ENCODE data around the gene CDRT15.

Gene CDRT15

DNA sequence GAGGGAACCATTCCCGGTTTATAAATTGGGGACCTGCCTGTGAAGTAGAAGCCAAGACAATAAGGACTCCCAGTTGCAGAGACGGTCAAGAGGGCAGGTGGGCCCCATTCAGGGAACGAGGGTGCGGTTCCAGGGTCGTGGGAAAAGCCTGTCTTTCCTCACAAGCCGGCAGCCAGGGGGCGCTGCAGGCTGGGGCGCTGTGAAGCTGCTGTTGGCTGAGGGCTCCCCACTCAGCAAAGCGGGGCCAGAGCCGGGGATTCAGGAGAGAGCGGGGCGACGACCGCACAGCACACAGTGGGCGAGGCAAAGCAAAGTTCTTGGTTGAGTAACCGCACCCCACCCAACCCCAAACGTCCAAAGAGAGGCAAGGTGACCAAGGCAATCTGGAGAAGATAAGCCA lies 24.9 kb downstream of the CDRT15 start:
- no peak for DNase-seq
- in situ Hi-C loops (cut with HindIII; ENCODE audit: low pct_ligation_motif_present, low pct_unique_long_range_greater_than_20kb, low sequenced_read_pairs), result no loop called here

DNA sequence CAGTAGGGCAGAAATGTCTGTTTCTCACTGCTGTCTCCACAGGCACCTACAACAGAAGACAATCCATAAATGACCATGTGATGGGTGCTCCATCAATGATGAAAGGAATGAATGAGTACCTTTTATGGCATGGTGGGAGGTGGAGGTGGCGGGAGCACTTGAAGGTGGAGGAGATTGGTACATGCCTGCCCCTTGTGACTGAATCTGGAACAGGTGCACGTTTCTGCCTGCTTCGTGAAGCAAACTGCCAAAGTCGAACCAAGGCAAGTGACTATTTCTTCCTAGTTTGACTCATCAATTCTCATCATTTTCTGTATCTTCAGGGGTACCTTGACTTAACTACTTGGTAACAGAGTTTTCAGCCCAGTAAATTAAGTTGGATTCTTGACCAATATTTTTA lies 25.4 kb downstream of the CDRT15 start:
- in situ Hi-C loops (cut with HindIII; ENCODE audit: low pct_ligation_motif_present, low pct_unique_long_range_greater_than_20kb, low sequenced_read_pairs), result no loop called here

DNA sequence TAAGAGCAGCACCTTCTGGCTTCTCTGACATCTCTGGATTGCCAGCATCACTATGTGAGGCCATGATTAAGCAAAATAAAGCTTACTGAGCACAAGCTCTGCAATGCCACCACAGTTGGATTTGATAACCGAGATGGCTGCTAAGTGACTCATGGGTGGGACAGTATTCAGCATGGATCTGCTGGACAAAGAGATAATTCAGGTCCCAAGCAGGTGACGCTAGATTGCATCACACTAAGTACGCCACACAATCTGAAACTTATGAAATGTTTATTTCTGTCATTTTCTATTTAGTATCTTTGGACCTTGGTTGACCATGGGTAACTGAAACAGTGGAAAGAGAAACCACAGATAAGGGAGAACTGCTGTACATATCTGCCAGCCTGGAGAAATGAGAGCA lies 27.4 kb downstream of the CDRT15 start:
- in situ Hi-C loops (cut with HindIII; ENCODE audit: low pct_ligation_motif_present, low pct_unique_long_range_greater_than_20kb, low sequenced_read_pairs), result no loop called here
- DNase-seq, result no peak

More for the DNA sequence above, 25.4 kb downstream of the CDRT15 start:
- no peak for DNase-seq

DNA sequence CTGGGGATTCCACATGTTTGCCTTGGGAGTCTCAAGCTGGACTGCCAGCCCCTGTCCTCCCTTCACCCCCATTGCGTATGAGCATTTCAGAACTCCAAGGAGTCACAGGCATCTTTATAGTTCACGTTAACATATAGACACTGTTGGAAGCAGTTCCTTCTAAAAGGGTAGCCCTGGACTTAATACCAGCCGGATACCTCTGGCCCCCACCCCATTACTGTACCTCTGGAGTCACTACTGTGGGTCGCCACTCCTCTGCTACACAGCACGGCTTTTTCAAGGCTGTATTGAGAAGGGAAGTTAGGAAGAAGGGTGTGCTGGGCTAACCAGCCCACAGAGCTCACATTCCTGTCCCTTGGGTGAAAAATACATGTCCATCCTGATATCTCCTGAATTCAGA lies 28.9 kb downstream of the CDRT15 start:
- in situ Hi-C loops (cut with HindIII; ENCODE audit: low pct_ligation_motif_present, low pct_unique_long_range_greater_than_20kb, low sequenced_read_pairs), result no loop called here
- no peak for DNase-seq

DNA sequence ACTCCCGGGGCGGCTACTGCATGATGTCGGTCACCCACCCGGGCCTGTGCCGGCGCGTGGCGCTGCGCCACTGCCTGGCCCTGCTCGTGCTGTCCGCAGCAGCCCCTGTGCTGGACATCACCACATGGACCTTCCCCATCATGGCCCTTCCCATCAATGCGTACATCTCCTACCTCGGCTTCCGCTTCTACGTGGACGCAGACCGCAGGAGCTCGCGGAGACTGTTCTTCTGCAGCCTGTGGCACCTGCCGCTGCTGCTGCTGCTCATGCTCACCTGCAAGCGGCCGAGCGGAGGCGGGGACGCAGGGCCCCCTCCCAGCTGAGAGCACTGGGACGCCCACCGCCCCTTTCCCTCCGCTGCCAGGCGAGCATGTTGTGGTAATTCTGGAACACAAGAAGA lies 29.8 kb downstream of the CDRT15 start:
- in situ Hi-C loops (cut with HindIII; ENCODE audit: low pct_ligation_motif_present, low pct_unique_long_range_greater_than_20kb, low sequenced_read_pairs), result no loop called here

DNA sequence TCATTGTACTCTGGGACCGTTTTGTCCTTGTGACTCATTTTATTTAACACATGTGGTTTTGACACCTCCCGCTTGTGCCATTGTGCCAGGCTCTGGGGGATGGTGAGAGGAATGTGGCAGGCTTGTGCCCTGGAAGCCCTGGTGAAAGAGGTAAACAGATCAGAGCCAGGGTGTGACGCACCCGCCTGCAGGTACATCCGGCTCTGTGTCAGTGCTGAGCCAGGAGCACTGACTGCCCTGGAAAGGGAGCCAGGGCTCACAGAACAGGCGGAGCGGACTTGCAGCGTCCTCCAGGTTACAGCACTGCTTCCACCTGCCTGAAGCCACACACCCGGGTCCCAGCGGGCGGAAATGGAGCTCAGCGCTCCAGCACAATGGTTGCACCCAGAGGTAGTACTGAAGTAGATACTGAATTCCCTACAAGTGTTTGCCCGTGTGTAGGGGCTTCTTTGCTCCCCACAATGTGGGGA lies 30.6 kb downstream of the CDRT15 start:
- DNase-seq, result peak; percentile 25
- in situ Hi-C loops (cut with HindIII; ENCODE audit: low pct_ligation_motif_present, low pct_unique_long_range_greater_than_20kb, low sequenced_read_pairs), result no loop called here

More for the DNA sequence above, 29.8 kb downstream of the CDRT15 start:
- no peak for DNase-seq

DNA sequence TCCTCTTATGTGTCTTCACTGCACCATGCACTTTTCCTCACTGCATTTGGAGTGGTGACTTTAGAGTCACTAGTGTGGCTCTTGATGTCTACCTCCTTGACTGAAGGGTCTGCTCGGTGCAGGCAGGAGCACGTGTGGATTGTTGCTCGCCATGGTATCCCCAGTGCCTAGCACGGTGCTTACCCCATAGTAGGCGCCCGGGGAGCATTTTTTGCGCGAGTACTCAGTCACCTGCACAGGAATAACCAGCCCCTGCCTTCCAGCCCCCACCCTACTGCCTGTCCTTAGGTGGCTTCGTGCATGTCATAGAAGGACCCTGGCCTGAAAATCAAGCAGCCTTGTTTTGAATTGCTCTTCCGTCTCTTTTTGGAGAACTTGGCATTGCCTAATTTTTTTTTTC lies 31.3 kb downstream of the CDRT15 start:
- in situ Hi-C loops (cut with HindIII; ENCODE audit: low pct_ligation_motif_present, low pct_unique_long_range_greater_than_20kb, low sequenced_read_pairs), result no loop called here

DNA sequence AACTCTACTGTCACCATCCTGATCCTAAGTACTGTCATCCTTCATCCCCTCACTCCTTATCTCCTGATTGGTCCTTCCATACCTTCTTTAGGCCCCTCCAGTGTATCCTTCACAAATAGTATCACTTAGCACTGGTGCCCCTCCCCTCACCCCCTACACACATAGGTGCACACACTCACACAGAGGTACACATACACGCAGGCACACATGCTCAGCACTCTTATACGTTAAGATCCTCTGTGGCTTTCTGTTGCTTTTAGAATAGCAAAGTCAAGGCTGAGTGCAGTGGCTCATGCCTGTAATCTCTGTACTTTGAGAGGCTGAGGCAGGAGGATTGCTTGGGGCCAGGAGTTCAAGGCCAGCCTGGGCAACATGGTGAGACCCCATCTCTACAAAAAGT lies 32.1 kb downstream of the CDRT15 start:
- no peak for DNase-seq
- in situ Hi-C loops (cut with HindIII; ENCODE audit: low pct_ligation_motif_present, low pct_unique_long_range_greater_than_20kb, low sequenced_read_pairs), result no loop called here

More for the DNA sequence above, 31.3 kb downstream of the CDRT15 start:
- no peak for DNase-seq

DNA sequence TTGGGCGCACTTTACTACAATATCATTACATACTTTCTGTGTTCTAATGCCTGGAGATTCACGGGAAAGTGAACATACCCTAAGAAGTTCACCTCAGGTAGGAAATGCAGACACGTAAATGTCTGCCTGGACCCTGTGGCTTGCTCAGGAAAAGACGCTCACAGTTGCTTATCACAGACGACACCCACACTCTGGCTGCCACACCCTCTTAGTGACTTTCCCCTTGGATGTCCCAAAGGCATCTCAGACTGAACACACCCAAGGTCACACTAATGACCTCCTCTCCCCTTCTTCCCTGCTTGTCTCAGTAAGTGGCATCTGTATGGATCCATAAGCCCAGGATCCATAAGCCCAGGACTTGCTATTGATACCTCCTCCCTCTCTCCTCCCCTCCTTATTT lies 32.6 kb downstream of the CDRT15 start:
- DNase-seq, result no peak
- in situ Hi-C loops (cut with HindIII; ENCODE audit: low pct_ligation_motif_present, low pct_unique_long_range_greater_than_20kb, low sequenced_read_pairs), result no loop called here

DNA sequence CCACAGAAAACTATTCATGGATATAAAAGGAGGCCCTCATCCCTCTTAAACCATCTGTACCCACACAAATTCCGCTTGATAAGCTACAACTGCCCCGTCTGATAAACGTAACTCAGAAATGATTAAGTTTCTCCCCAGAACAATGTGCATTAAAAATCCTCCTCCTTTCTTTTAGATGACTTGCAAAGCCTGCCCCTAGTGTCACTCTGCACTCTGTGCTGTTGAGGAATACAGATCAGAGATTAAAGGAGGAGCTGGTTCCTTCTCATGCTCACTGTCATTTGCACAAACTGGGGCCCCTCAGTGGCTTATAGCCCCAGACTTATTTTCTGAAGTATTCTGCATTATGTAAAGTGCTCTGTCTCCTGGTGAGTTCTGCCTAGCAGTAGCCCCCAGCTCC lies 33.3 kb downstream of the CDRT15 start:
- in situ Hi-C loops (cut with HindIII; ENCODE audit: low pct_ligation_motif_present, low pct_unique_long_range_greater_than_20kb, low sequenced_read_pairs), result no loop called here
- no peak for DNase-seq

DNA sequence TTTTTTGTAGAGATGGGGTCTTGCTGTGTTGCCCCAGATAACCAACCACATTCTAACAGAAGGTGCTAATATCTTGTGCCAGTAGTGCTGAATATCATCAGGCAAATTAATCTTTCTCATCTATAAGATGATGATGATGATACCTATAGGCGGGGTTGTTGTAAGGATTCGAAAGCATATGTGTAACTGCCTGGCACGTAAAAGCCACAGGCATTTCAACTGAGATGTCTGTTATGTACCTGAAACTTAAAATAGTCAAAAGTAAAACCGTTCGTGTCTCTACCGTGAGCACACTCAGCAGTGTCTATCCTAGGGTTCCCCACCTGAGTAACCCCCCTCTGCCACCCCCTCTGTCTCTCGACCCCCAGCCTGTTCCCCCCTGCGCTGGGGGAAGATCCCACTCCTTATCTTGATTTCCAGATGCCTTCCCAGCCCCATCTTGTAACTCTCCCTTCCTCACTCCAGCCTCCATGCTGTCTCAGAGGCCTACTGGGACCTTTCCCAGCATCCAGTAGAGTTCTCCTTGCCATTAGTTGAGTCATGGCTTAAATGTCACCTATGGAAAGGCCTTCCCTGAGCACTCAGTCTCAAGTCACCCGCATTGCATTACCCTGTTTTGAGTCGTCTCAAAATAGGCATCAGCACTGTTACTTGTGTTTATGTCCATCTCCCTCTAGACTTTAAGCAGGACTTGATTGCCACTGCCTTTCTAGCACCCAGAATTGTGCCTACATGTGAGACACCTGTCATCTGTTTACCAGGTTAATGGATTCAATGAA lies 34.1 kb downstream of the CDRT15 start:
- in situ Hi-C loops (cut with HindIII; ENCODE audit: low pct_ligation_motif_present, low pct_unique_long_range_greater_than_20kb, low sequenced_read_pairs), result no loop called here
- no peak for DNase-seq

DNA sequence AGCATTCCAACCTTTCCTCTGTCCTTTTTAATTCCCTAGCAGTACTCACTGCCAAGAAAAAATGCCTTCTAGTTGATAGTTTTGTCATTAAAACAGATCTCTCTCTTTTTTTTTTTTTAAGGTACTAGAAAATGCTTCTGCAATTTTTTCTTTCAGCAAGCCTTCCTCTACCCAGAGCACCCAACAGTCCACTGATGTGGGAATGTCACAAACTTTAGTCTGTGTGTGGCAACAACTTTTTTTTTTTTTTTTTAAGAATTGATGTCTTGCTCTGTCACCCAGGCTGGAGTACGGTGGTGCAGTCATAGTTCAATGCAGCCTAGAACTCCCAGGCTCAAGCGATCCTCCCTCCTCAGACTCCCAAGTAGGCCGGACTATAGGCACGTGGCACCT lies 34.7 kb downstream of the CDRT15 start:
- in situ Hi-C loops (cut with HindIII; ENCODE audit: low pct_ligation_motif_present, low pct_unique_long_range_greater_than_20kb, low sequenced_read_pairs), result no loop called here
- DNase-seq, result no peak

DNA sequence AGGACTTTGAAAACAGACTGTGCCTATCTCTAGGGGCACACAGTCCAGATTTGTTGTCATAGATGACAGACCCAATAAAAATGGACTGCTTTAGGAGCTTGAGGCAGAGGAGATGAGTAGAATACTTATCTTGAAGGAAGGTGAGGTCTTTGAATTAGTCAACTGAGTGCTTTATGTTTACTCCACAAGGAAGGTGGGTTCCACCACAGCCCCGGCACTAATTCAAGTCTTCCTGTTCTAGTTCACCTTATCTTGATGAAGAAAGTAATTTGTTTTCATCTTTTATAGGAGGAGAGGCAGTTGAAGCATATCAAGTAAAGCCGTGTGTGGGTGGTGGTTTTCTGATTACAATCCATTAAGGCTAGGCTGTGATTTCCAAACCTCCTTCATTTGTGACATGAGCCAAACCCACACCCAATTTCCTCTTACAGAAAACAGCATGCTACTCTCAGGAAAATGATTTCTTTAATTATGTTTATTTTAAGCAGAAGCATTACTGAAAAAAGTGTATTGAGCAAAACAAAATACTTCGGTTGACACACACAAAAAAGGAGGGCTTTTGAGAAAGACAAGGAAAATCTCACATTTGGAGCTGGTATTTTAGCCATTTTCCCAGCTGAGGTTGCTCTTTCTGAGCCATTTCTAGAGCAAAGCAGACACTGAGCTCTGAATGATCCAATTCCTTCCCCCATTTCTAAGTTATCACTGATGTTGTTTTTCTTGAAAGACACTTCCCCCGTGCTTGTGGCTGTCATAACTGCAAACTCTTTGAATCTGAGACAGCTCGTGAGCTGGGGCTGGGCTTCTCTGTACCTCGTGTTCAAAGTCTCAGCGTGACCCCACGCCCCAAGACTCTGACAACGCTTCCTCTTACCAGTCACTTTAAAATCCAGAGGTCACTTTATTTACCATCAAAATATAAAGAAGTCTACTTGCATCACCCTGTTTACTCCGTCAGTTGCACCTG lies 35.4 kb downstream of the CDRT15 start:
- in situ Hi-C loops (cut with HindIII; ENCODE audit: low pct_ligation_motif_present, low pct_unique_long_range_greater_than_20kb, low sequenced_read_pairs), result no loop called here

DNA sequence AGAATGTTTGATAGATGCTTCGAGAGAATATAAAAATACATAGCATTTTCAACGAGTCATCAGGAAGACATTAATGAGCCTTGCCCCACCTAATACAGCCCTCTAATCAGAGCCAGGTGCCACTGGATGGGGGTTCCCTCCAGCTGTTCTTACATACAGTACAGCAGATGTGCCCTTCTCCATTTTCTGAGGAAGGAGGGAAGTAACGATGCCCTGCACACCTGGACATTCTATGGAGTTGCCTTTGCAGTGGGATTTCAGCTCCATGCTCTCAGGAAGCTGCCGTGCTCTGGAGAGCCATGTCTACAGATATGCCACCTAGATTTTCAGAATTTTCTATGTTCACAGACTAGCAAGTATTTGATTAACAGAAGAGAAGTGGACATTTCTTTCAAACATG lies 36.3 kb downstream of the CDRT15 start:
- in situ Hi-C loops (cut with HindIII; ENCODE audit: low pct_ligation_motif_present, low pct_unique_long_range_greater_than_20kb, low sequenced_read_pairs), result no loop called here

More for the DNA sequence above, 35.4 kb downstream of the CDRT15 start:
- DNase-seq, result no peak

DNA sequence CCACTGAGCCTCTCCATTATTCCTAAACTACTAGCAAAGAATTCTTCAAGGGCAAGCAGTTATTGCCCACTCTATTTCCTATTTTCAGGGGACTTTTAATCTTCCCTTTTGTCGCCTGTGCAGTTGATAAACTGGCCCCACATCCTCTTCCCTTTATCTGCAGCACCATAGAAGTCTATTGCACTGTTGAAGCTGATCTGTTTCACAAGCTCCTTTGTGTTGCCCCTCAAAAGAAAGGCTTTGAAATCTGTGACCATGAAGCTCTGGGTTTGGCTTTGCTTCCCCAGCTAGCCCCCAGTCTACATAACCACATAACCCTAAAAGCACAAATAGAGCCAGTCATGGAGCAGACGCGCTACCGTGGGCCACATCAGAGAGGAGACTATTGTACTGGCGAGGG lies 37.1 kb downstream of the CDRT15 start:
- no peak for DNase-seq
- in situ Hi-C loops (cut with HindIII; ENCODE audit: low pct_ligation_motif_present, low pct_unique_long_range_greater_than_20kb, low sequenced_read_pairs), result no loop called here

More for the DNA sequence above, 36.3 kb downstream of the CDRT15 start:
- DNase-seq, result no peak

DNA sequence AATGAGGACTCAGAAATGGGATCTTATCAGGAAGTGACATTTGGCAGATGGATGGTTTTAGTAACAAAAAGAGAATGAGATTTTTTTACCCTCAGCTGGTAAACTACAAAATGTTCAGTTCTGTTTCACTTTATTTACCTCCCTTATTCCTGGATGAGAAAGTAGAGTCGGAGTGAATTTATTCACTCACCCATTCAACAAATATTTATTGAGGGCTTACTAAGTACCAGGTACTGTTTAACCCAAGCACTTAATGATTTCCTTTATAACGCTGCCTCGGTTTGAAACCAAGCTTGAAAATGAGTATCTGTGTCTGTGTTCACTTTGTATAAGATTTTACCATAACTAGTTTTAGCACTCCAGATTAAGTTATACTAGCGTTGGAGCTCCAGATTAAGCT lies 38.1 kb downstream of the CDRT15 start:
- no peak for DNase-seq
- in situ Hi-C loops (cut with HindIII; ENCODE audit: low pct_ligation_motif_present, low pct_unique_long_range_greater_than_20kb, low sequenced_read_pairs), result no loop called here

DNA sequence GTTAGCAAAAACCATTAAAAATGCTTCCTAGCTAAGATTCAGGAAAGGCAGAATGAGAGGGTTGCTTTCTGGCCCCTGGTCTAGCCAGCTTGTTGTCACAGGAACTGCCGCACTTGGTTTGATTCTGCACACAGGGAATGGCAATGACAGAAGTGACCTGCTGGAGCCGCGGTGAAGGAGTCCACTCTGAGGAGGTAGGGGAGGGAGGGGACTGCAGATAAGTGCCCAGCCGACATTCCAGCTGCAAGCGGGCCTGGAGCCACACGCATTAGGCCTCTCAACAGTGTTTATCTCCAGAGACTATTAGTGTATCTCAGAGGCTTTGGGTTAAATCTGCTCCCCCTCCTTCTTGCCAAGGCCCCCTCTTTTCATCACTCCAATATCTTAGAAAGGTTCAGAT lies 38.6 kb downstream of the CDRT15 start:
- no peak for DNase-seq
- in situ Hi-C loops (cut with HindIII; ENCODE audit: low pct_ligation_motif_present, low pct_unique_long_range_greater_than_20kb, low sequenced_read_pairs), result no loop called here

DNA sequence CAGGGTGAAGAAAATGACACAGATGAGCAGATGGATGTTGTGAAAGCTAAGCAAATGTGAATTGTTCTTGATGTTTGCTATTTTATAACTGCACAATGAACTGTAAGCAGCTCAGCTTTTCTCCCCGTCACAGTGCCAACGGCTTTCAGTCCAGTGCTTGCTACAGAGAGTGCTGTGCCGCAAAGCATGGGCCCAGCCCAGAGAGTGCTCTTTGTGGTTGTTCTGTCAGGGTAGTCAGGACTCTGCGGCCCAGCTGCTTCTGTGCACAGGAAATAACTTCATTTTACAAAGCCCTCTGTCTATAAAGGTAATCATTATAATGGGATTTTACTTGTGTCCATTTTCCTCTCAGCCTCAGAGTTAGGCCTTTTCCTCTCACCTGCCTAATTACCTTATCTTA lies 39.1 kb downstream of the CDRT15 start:
- in situ Hi-C loops (cut with HindIII; ENCODE audit: low pct_ligation_motif_present, low pct_unique_long_range_greater_than_20kb, low sequenced_read_pairs), result no loop called here
- no peak for DNase-seq

DNA sequence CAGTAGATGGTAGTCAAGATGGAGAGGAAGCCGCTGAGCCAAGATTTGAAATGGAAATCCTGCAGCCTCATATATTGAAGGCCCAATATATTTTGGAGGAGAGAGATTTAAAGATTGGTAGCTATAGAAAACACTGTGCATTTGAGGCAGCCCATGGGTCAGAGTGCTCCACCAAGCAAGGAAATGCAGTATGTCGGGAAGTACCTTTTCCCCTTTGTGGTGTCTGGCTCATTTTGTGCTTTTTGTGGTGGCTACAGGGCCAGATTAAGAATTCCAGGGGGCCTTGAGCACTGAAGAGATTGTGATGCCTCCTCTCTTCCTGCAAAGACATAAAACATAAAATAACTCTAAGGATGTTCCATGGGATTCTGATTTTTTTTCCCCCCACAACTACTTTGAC lies 39.6 kb downstream of the CDRT15 start:
- DNase-seq, result no peak

More for the DNA sequence above, 39.6 kb downstream of the CDRT15 start:
- in situ Hi-C loops (cut with HindIII; ENCODE audit: low pct_ligation_motif_present, low pct_unique_long_range_greater_than_20kb, low sequenced_read_pairs), result no loop called here

Measured in ACHN (cell line).